Tracheal epithelial cell (primary cell): ENCODE data around the gene SIVA1. TPM values are rescaled to one million over a fixed set of nuclear protein-coding genes. Genes with fewer than 3 reads are reported as not detected.

Experiments
- total RNA-seq: library from RNA; depleted of rRNA; stranded (reverse); fragments of >200 nt; gene quantifications from 2 replicates; pipeline ENCODE4 v1.2.1, GENCODE V29; 2014

The SIVA1 gene
- total RNA-seq, result 123 and 133 TPM in 2 replicates

GRCh38 chr14:104752735-104753527 is at the start of gene SIVA1:
Gene SIVA1, plus strand, starts transcription at chr14:104753147. Its CDS starts 55 bp downstream, at chr14:104753202.

GRCh38 chr14:104723651-104724406 is 29.1 kb upstream of the SIVA1 start, which contains the start of gene ADSS1:
Gene ADSS1, plus strand, starts transcription at chr14:104724229. Its CDS starts 42 bp downstream, at chr14:104724271.

GRCh38 chr14:104794993-104795780 is 42.2 kb downstream of the SIVA1 start, which contains the start of gene AKT1:
Gene AKT1, minus strand, starts transcription at chr14:104795748. Its CDS starts 3,105 bp downstream, at chr14:104792643.

GRCh38 chr14:104800771-104801519 is 48.0 kb downstream of the SIVA1 start, which contains the start of gene ZBTB42:
Gene ZBTB42, plus strand, starts transcription at chr14:104801101. Its CDS starts 97 bp downstream, at chr14:104801198.

Other genes with a start within 250 kb of the SIVA1 start
- gene C14orf180, start 173.4 kb upstream of the SIVA1 start, total RNA-seq, result not detected in 2 replicates
- not detected in 2 replicates for gene TMEM179, start 148.4 kb upstream of the SIVA1 start, total RNA-seq
- gene INF2, start 63.5 kb upstream of the SIVA1 start, total RNA-seq, result 62.7 and 63.9 TPM in 2 replicates
- gene ADSS1, start 28.9 kb upstream of the SIVA1 start, total RNA-seq, result 8.7 and 18.8 TPM in 2 replicates
- gene AKT1, start 42.6 kb downstream of the SIVA1 start, total RNA-seq, result 138 and 168 TPM in 2 replicates
- 10.4 and 10.8 TPM in 2 replicates for gene ZBTB42, start 48.0 kb downstream of the SIVA1 start, total RNA-seq
- gene CEP170B, start 112.1 kb downstream of the SIVA1 start, total RNA-seq, result 36.0 and 49.9 TPM in 2 replicates
- not detected in 2 replicates for gene PLD4, start 171.7 kb downstream of the SIVA1 start, total RNA-seq
- gene AHNAK2, start 225.2 kb downstream of the SIVA1 start, total RNA-seq, result 423 and 574 TPM in 2 replicates
- 9.2 and 14.0 TPM in 2 replicates for gene CLBA1, start 232.6 kb downstream of the SIVA1 start, total RNA-seq